Effector CD8-positive, alpha-beta T cell (primary cell): ENCODE measurements around the gene GOLM1.
"Not testable (repeated sequence)": the region's sequence is repeated elsewhere in the genome, so short reads cannot be mapped to it uniquely, and the experiment has no call there.

ENCODE experiments used
- DNase-seq: peaks from one replicate; lab custom pipeline; 2025; lab: John Stamatoyannopoulos, UW

The GOLM1 gene

DNA sequence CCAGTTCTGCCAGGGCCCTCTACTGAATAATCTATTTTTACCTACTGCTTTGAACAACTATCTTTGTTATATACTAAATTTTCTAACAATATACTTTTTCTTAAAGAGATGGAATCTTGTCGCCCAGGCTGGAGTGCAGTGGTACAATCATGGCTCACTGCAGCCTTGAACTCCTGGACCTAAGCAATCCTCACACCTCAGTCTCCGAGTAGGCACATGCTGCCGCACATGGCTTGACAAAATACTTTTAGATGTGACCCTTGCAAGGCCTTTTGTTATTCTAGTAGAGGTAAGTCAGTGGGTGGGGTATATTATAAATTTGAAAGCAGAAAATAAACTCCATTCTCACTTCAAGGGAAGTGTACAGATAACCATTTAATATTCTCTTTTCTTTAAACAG is 7.9 kb downstream of the GOLM1 start:
- DNase-seq: no peak

GRCh38 chr9:86082870-86083269 is 16.5 kb downstream of the GOLM1 start:
- no peak for DNase-seq

DNA sequence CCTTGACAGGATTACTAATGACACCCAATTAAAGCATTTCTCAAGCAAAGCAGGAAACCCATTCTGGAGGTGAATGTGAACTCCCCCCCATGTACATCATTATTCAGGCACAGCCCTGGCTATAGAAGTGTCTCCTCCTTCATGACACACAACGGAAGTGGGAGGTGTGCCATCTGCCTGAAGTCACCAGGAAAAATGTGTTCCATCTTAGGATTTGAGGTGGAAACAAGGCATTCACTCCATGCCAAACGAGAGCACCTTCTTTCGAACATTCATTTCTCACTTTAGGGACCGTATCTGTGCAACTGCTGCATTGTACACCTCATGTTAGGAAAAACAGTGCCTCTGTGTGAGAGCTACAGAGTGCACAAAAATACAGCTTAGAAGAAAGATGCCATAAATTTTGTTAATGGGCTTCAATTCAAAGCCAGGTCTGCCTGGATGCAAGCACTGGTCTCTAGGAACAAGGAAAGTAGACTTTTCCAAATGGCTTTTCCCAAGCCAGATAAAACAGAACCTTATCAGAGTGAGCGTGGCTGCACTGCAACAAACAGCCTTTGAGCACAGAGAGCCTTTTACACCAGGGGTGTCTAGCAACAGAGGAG is 19.4 kb downstream of the GOLM1 start:
- no peak for DNase-seq

DNA sequence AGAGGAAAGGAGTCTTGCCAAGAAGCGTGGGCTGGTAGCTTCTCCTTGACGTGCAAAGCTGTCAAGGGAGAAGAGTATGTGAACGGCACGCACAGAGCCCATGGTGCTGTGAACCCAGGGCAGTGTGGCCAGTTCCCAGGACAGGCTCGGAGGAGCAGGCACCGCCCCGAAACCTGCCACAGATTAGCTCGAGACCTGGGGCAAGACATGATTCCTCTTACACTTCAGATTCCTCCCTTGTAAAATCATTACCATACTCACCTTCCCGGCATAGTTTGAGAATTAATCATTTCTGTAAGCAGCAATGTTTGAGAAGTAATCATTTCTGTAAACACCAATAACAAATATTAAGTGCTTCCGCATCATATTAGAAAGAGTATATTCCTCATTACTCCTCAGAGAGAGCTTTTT is 19.9 kb downstream of the GOLM1 start:
- DNase-seq: no peak

DNA sequence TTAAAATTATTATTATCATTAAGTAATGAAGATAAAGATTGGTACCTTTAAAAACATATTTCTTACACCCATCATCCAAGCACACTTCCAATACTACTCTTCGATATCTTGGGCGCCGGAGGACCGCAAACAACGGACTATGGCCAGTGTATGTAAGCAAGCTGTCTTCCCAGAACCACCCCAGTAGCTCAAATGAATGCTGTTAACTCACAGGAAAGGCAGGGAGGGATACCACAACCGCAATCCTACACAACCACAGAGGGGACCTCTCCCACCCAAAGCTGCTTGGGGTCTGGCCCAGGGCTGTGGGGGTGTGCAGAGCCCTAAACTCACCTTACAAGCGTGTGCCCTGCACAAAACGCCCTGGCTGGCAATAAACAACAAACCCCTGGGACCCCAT is 20.6 kb downstream of the GOLM1 start:
- no peak for DNase-seq

- no peak for DNase-seq
Observed at GRCh38 chr9:86077276-86077675, 22.1 kb downstream of the GOLM1 start.

- DNase-seq: no peak
Observed at GRCh38 chr9:86075132-86076109, 23.9 kb downstream of the GOLM1 start.

DNA sequence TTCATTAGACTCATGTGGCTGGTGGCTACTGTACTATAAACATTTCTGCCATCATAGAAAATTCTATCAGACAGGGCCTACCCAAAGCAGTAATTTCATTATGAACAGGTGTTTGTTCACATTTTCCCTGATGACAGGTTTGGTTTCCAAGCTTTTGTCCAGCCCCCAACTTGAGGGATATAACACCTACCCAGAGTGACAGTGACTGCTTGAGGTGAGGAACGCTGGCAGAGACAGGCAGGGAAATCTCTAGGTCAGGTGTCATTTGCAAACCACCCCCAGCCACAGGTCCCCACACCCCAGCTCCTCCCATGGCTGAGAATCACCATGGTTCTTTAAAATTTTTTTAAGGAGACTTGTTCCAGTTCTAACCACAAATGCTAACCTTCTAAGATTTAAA is 25.5 kb downstream of the GOLM1 start:
- DNase-seq: no peak

DNA sequence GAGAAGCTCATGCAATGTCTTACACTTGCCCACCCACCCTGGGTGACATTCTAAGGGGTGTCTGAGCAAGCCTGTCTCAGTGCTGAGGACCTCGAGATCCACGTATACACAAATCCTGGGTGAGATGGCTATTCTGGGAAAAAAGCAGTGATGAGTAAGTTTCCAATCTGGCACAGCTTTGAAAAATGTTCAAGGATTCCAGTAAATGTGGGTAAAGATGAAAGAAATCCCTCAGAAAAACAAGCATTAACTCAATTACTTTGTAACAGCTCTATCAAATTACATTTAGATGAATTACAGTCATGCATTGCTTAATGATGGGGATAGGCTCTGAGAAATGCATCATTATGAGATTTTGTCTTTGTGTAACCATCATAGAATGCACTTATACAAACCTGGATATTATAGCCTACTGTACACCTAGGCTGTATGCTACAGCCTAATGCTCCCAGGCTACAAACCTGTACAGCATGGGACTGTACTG is 26.9 kb downstream of the GOLM1 start:
- no peak for DNase-seq

DNA sequence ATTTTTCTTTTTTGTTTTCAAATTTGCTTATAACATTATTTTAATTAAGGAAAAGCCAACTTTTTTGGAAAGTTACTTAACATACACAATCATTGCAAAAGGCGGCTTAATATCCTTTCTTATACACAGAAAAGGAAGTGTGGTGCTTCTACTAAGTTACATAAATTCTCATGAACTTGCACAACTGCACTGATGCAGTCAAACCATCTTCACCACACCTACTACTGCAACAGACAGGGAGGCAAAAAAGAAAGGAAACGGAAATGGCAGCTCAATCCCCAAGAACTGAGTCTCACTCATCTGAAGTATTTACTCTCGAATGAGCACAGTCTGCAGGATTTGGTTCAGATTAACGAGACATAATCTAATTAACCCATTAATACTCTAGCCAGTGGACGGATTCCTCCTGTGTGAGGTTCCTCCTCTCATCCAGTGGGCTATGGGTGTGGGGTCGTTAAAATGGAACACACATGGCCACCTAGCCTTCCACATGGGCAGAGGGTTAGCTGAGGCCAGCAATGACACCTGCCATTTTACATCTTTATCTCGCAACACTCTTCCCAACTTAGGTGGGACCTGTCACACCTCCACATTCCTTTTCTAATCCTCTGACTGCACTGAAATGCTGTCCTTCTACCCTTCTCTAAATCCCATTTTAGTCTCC is 30.0 kb downstream of the GOLM1 start:
- DNase-seq: no peak

DNA sequence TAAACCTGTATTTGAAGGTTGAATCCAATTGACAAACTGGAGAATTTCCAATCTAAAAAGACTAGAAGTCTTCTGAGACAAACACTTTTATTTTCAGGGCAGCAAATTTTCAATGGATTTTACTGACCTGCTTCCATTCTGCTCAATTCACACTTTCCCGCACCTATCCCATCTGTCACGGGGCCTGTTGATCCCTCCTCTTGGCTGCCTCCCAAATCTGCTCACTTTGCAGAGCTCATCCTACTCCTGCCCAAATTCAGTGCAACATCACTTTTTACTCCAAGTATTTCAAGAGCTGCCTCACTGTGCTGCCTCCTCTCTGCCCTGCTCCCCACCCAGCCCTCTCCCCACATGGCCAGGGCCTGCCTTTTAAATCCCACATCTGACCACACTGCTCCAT is 35.1 kb downstream of the GOLM1 start:
- DNase-seq: no peak

GRCh38 chr9:86062845-86063693 is 36.3 kb downstream of the GOLM1 start:
- DNase-seq: no peak

GRCh38 chr9:86061972-86062739 is 37.2 kb downstream of the GOLM1 start:
- DNase-seq: no peak

GRCh38 chr9:86057491-86057890 is 41.9 kb downstream of the GOLM1 start:
- no peak for DNase-seq

- no peak for DNase-seq
Observed at GRCh38 chr9:86054695-86055094, 44.7 kb downstream of the GOLM1 start.

DNA sequence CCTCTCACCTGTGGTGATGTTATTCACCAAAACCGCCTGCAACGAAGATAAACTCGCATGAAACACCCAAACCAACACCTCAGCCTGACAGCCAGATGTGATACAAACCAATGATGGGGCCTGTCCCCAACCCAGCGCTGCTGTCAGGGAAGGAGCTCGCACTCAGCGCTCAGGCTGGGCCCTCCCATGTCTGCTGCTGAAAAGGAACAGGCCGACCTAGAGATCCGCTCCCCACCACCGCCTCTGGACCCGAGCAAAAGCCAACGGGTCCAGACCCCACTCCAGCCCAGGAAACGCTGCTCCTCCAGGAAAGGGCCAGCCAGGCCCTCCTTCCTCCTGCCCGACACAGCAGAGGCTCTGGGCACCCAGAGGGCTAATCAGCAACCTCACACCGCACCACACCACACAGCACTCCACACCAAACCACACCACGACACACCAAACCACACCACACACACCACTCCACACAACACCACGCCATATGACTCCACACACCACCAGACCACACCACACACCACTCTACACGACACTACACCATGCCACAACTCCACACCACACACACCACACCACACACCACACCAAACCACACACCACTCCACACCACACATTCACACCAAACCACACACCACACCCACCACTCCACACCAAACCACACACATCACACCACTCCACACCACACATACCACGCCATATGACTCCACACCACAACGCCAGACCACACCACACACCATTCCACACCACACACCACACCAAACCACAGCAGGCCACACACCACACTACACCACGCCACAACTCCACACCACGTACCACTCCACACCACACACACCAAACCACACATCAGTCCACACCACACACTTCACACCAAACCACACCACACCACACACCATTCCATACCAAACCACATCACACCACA is 46.5 kb downstream of the GOLM1 start:
- no peak for DNase-seq

GRCh38 chr9:86048018-86048742 is 51.2 kb downstream of the GOLM1 start:
- DNase-seq: not testable (repeated sequence)

- DNase-seq: no peak
Observed at GRCh38 chr9:86047361-86047760, 52.0 kb downstream of the GOLM1 start.

- no peak for DNase-seq
Observed at GRCh38 chr9:86046930-86047341, 52.4 kb downstream of the GOLM1 start.
